SK-N-MC (cell line): ENCODE results near the gene MRAS.

Experiments
- EZH2 ChIP-seq: fragments of 200-600 bp; sonication (generic); IDR thresholded peaks from one replicate; pipeline ENCODE4 v1.6.1; 2017; ENCODE audit warnings: antibody characterized with exemption
- POLR2AphosphoS5 ChIP-seq: IDR thresholded peaks from 2 replicates; pipeline ENCODE4 v1.6.1; 2012; ENCODE audit warnings: mild to moderate bottlenecking, low read depth, low read length, borderline replicate concordance

DNA sequence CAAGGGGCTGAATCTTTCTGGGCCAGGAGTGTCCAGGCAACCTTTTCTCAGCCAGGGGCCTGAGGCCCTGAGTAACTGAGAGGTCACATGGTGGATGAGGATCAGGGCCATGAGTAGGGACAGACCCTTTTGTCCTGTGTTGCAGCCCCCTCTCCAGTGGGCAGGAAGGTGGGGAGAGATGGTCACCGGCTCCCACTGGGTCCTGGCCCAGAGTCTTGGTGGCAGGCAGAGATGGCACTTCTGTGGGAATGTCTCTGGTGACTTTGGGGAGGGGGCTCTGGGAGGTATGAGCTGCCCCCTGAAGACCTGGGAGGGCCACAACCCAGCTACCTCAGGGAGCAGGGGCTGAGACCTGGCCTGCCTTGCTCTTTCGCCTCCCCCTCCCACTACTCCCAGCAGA is 92.9 kb downstream of the MRAS start:
- no peak for TF ChIP-seq POLR2AphosphoS5
- no peak for TF ChIP-seq EZH2
